Measurements from ENCODE around the gene TP63.
A peak's percentile ranks its signal among the peaks of the same experiment; 100 is the strongest.
"Not testable (repeated sequence)": the region's sequence is repeated elsewhere in the genome, so short reads cannot be mapped to it uniquely, and the experiment has no call there.

Gene TP63

DNA sequence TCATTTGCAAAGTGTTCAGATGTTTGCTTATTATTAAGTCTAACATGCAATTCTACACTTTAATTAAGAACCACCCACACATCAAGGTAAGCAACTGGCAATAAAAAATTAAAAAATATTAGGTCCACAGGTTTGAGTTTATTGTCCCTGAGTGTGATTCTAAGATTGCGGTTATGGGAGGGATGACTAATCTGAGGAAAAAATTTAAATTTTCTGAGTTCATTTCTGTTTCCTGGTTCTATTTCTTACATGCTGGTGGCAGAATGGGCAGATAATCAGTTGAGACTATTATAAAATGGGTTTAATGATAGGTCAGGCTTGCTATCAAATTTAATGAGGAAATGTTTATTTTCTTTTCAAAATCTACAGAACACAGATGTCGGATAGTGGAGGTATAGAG is 105.9 kb downstream of the TP63 start:
- H3K27ac ChIP-seq, result no peak overlapping the region
- TF ChIP-seq, protein P1, sequence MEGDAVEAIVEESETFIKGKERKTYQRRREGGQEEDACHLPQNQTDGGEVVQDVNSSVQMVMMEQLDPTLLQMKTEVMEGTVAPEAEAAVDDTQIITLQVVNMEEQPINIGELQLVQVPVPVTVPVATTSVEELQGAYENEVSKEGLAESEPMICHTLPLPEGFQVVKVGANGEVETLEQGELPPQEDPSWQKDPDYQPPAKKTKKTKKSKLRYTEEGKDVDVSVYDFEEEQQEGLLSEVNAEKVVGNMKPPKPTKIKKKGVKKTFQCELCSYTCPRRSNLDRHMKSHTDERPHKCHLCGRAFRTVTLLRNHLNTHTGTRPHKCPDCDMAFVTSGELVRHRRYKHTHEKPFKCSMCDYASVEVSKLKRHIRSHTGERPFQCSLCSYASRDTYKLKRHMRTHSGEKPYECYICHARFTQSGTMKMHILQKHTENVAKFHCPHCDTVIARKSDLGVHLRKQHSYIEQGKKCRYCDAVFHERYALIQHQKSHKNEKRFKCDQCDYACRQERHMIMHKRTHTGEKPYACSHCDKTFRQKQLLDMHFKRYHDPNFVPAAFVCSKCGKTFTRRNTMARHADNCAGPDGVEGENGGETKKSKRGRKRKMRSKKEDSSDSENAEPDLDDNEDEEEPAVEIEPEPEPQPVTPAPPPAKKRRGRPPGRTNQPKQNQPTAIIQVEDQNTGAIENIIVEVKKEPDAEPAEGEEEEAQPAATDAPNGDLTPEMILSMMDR (IDR thresholded peaks at IDR 0.05), result no peak
- no peak for TF ChIP-seq ZFX (IDR thresholded peaks at IDR 0.05; ENCODE audit: borderline replicate concordance)

DNA sequence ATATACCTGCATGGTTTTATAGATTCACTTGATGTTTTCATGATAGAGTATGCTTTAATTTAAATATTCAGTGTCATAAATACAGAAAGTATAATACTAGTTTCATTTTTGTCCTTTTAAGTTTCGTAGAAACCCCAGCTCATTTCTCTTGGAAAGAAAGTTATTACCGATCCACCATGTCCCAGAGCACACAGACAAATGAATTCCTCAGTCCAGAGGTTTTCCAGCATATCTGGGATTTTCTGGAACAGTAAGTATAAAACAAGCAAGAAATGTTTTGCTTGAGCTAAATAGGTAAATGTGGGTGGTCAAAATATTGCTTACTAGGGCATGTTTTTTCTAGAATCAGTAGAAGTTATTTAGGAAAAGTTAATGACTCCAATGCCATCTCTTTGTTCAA is 106.4 kb downstream of the TP63 start:
- TF ChIP-seq ZFX (IDR thresholded peaks at IDR 0.05; ENCODE audit: borderline replicate concordance), result no peak
- TF ChIP-seq, protein P1 (IDR thresholded peaks at IDR 0.05), result no peak
- no peak overlapping the region for H3K27ac ChIP-seq

DNA sequence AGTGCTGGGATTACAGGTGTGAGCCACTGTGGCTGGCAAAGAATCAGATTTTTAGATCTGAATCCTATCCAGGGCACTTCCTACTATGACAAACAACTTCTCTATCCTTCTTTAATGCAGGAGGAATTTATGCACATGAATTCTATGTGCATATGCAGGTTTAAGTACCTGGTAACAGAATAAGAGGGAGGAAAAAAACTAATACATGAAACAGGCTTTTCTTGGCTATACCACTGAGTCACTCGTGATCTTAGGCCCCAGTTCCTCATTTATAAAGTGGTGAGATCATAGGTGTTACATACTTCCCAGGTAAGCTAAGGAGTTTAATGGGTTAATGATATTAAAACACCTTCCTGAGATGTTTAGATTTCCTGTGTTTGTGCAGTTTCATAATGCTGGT is 108.2 kb downstream of the TP63 start:
- no peak overlapping the region for H3K27ac ChIP-seq
- no peak for TF ChIP-seq ZFX (IDR thresholded peaks at IDR 0.05; ENCODE audit: borderline replicate concordance)
- TF ChIP-seq, protein P1 (IDR thresholded peaks at IDR 0.05), result no peak

GRCh38 chr3:189740156-189740555 is 109.0 kb downstream of the TP63 start:
- no peak overlapping the region for H3K27ac ChIP-seq
- TF ChIP-seq, protein P1 (IDR thresholded peaks at IDR 0.05), result no peak
- no peak for TF ChIP-seq ZFX (IDR thresholded peaks at IDR 0.05; ENCODE audit: borderline replicate concordance)

DNA sequence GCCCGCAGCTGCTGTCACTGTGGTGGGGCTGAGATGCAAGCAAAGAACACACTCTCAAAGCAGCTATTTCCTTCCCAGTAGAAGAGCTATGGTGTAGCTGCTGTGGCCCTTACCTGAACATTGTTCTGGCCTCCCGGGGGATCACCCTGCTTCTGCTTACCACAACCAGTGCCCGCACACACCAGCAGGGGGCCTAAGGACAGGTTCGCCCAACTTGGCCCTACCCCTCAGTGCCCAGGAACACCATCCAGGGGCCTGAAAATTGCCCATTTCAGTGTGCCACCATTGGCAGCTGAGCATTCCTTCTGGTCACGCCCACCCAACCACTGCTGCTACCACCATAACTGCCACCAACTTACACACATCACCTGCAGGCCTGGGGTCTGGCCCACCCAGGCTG is 113.0 kb downstream of the TP63 start:
- H3K27ac ChIP-seq, result no peak overlapping the region
- no peak for TF ChIP-seq ZFX (IDR thresholded peaks at IDR 0.05; ENCODE audit: borderline replicate concordance)
- TF ChIP-seq, protein P1 (IDR thresholded peaks at IDR 0.05), result peak; percentile 24

DNA sequence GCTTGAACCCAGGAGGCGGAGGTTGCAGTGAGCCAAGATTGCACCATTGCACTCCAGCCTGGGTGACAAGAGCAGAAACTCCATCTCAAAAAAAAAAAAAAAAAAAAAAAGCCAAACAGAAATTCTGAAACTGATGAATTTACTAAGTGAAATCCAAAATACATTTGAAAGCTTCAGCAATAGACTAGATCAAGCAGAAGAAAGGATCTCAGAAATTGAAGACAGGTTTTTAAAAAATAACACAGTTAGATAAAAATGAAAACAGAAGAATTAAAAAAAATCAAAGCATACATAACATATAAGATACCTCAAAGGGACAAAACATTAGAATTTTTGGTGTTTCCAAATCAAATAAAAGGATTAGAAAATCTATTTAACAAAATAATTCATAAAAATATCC is 114.4 kb downstream of the TP63 start:
- H3K27ac ChIP-seq, result no peak overlapping the region
- no peak for TF ChIP-seq ZFX (IDR thresholded peaks at IDR 0.05; ENCODE audit: borderline replicate concordance)
- TF ChIP-seq, protein P1 (IDR thresholded peaks at IDR 0.05), result no peak

DNA sequence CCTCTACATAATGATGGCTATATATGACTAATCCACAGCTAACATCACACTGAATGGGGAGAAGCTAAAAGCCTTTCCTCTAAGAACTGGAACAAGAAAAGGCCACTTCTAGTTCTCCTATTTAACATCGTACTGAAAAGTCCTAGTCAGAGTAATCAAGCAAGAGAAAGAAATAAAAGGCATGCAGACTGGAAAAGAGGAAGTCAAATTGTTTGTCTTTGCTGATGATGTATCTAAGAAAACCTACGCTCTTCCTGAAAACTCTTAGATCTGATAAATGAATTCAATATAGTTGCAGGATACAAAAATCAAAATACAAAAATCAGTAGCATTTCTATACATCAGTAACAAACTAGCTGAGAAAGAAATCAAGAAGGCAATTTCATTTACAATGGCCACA is 116.9 kb downstream of the TP63 start:
- no peak for TF ChIP-seq ZFX (IDR thresholded peaks at IDR 0.05; ENCODE audit: borderline replicate concordance)
- no peak overlapping the region for H3K27ac ChIP-seq

DNA sequence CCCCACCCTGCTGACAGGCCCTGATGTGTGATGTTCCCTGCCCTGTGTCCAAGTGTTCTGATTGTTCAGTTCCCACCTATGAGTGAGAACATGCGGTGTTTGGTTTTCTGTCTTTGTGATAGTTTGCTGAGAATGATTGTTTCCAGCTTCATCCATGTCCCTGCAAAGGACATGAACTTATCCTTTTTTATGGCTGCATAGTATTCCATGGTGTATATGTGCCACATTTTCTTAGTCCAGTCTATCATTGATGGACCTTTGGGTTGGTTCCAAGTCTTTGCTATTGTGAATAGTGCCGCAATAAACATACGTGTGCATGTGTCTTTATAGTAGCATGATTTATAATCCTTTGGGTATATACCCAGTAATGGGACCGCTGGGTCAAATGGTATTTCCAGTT is 119.8 kb downstream of the TP63 start:
- not testable (repeated sequence) for H3K27ac ChIP-seq
